GM12878 (cell line): ENCODE data around the gene CYREN. TPM values are rescaled to one million over a fixed set of nuclear protein-coding genes. Genes with fewer than 3 reads are reported as not detected.
A peak's percentile ranks its signal among the peaks of the same experiment; 100 is the strongest.

ENCODE experiments used
- ATAC-seq: fragments of 200-7000 bp; cut with Tn5 transposase; 3 replicates; pipeline ENCODE4 v1.9.1; 2020; ENCODE audit warnings: mild to moderate bottlenecking, moderate library complexity
- BruUV-seq: library from RNA; stranded (reverse); fragments of 400-500 nt; replicated peaks from 2 replicates; lab custom pipeline; 2021; lab: Mats Ljungman, UMichigan
- CTCF ChIA-PET: fragments of 300-600 bp; sonication (Branson Sonifier 250); formaldehyde crosslinking; extraction: SDS; loops from one replicate; lab custom pipeline; 2021; ENCODE audit warnings: inconsistent platforms; lab: Yijun Ruan, JAX
- POLR2A ChIA-PET: fragments of 350-600 bp; formaldehyde crosslinking; extraction: SDS; loops from one replicate; lab custom pipeline; 2021; ENCODE audit warnings: inconsistent platforms; lab: Charles Lee
- RAD21 ChIA-PET: fragments of 300-600 bp; sonication (Branson Sonifier 250); formaldehyde crosslinking; loops from one replicate; lab custom pipeline; 2023; ENCODE audit warnings: antibody characterized with exemption; ENCODE audit not compliant: unreplicated experiment; lab: Charles Lee
- SMC1A ChIA-PET: fragments of 300-600 bp; sonication (Branson Sonifier 250); formaldehyde crosslinking; loops from one replicate; lab custom pipeline; 2023; ENCODE audit not compliant: unreplicated experiment, uncharacterized antibody; lab: Charles Lee
- DNase-seq: peaks from one replicate; pipeline ENCODE4 v3.0.0-alpha.2; 2011; ENCODE audit warnings: low read depth, low spot score
- FAIRE-seq: peaks from 3 replicates; lab custom pipeline; 2011; peaks lifted over from hg19 to GRCh38; lab: Jason Lieb, UNC
- H2AFZ ChIP-seq: 2 replicates; pipeline ENCODE4 v1.6.0; 2011; ENCODE audit warnings: low read depth, low read length, control low read depth; ENCODE audit not compliant: control insufficient read depth
- H3K27ac ChIP-seq: 2 replicates; pipeline ENCODE4 v1.5.1; 2011; ENCODE audit warnings: control low read depth; ENCODE audit not compliant: control insufficient read depth, insufficient read depth
- H3K27me3 ChIP-seq, 2 experiments: replicated peaks in 1 of 2; 2 replicates each; pipeline versions ENCODE4 v1.6.0 to v1.6.1; 2011; ENCODE audit warnings: low read length in 1 of 2; ENCODE audit not compliant: control insufficient read depth in 2 of 2, insufficient read depth in 2 of 2
- H3K36me3 ChIP-seq, 2 experiments: 2 replicates each; pipeline ENCODE4 v1.5.1; 2011; ENCODE audit warnings: low read length in 1 of 2; ENCODE audit not compliant: control insufficient read depth in 2 of 2, insufficient read depth in 2 of 2
- H3K4me1 ChIP-seq: 2 replicates; pipeline ENCODE4 v1.6.1; 2011; ENCODE audit warnings: mild to moderate bottlenecking, low read length, moderate library complexity, mixed read lengths; ENCODE audit not compliant: control insufficient read depth, insufficient read depth
- H3K4me2 ChIP-seq: 2 replicates; pipeline ENCODE4 v1.6.0; 2011; ENCODE audit warnings: control low read depth; ENCODE audit not compliant: control insufficient read depth, insufficient read depth
- H3K4me3 ChIP-seq: fragments of 200-600 bp; sonication (generic); 2 replicates; pipeline ENCODE4 v1.5.1; 2016
- H3K79me2 ChIP-seq: 2 replicates; pipeline ENCODE4 v1.6.0; 2011; ENCODE audit warnings: low read length; ENCODE audit not compliant: control insufficient read depth, insufficient read depth
- H3K9ac ChIP-seq: 2 replicates; pipeline ENCODE4 v1.8.0; 2011; ENCODE audit warnings: low read length, control low read depth, mixed read lengths; ENCODE audit not compliant: control insufficient read depth, insufficient read depth
- H3K9me3 ChIP-seq: replicated peaks from 3 replicates; pipeline ENCODE4 v1.5.1; 2011; ENCODE audit warnings: mild to moderate bottlenecking, low read length; ENCODE audit not compliant: control insufficient read depth, insufficient read depth
- H4K20me1 ChIP-seq: 2 replicates; pipeline ENCODE4 v1.6.0; 2011; ENCODE audit not compliant: control insufficient read depth, insufficient read depth
- CHD2 ChIP-seq: IDR thresholded peaks from 2 replicates; pipeline ENCODE4 v1.6.1; 2011; ENCODE audit warnings: low read depth, low read length, improper control_type of control experiment, borderline replicate concordance
- NRF1 ChIP-seq: conservative IDR thresholded peaks from 2 replicates; pipeline ENCODE4 v1.6.1; 2011; ENCODE audit warnings: mild to moderate bottlenecking, low read depth, low read length, improper control_type of control experiment
- ZBTB33 ChIP-seq: fragments of 450-650 bp; IDR thresholded peaks from 2 replicates; pipeline ENCODE4 v1.6.1; 2017; ENCODE audit warnings: mild to moderate bottlenecking
- ZNF24 ChIP-seq: fragments of 450-650 bp; IDR thresholded peaks from 2 replicates; pipeline ENCODE4 v1.6.1; 2017; ENCODE audit warnings: antibody characterized with exemption, mild to moderate bottlenecking
- WGBS: methylation state at CpG from one replicate; pipeline ENCODE4 v1.1.6; 2016; ENCODE audit warnings: low lambda C conversion rate; ENCODE audit not compliant: insufficient replicate concordance, insufficient coverage; ENCODE audit errors: missing lambda C conversion rate; 5-methylcytosine and 5-hydroxymethylcytosine counted together
- in situ Hi-C: fragments of 300-500 bp; cut with MboI; formaldehyde crosslinking; loops from 9 replicates; pipeline ENCODE4 v1.14.3; 2018; ENCODE audit warnings: mixed read lengths
- intact Hi-C: fragments of 100-400 bp; cut with micrococcal nuclease; formaldehyde crosslinking; loops from one replicate; pipeline ENCODE4 v1.14.2; 2022; ENCODE audit not compliant: unreplicated experiment
- polyA plus RNA-seq, 11 experiments: library from polyadenylated mRNA; depleted of rRNA in 4 of 11; unstranded in 6 of 11; stranded (reverse) in 5 of 11; fragments of >200 nt; fragmentation: Nextera tagmentation in 4 of 11; fragmentation: Illumina TruSeq in 1 of 11; extraction: Ambion mirVana in 4 of 11; extraction: Trizol in 1 of 11; gene quantifications; 1 replicate in 1 of 11; 2 replicates in 10 of 11; pipeline versions ENCODE4 v1.2.1 to v1.2.3, GENCODE V29; 2011 to 2016; ENCODE audit warnings: inconsistent platforms in 2 of 11, missing spikeins in 2 of 11, low read depth in 1 of 11
- total RNA-seq, 4 experiments: library from RNA; depleted of rRNA in 3 of 4; stranded (reverse); fragments of >200 nt in 3 of 4; fragmentation: Illumina TruSeq in 1 of 4; extraction: Trizol in 1 of 4; gene quantifications; 2 replicates each; pipeline versions ENCODE4 v1.2.1 to v1.2.3, GENCODE V29; 2013 to 2021

CYREN gene
- total and polyA plus RNA-seq, 10 of the 15 experiments (the other 5 are each of a cell fraction or from before 2014, with no cell fraction given), result 8.7 to 64.3 (median 55.7) TPM

GRCh38 chr7:135175931-135176330 lies 5.4 kb upstream of the CYREN start:
- in situ Hi-C loops (no loop called here), intact Hi-C loops (no loop called here)
- peaks cover 31% of the 10 kb centered on the region for H3K9me3 ChIP-seq
- ChIA-PET CTCF (interaction anchor here (1.2 to 12.2 kb wide), 6 partner anchors 12 to 104 kb away, joined by 3 to 135 read pairs (median 10); partner anchors contain the start of gene WDR91), POLR2A (interaction anchor here (1.2 to 12.2 kb wide), 4 partner anchors 11 to 60 kb away, joined by 6 to 155 read pairs (median 53); partner anchors contain the start of gene WDR91), SMC1A (interaction anchor here (1.0 to 13.1 kb wide), 12 partner anchors 11 to 188 kb away, joined by 3 to 158 read pairs (median 3); partner anchors contain the start of genes TMEM140 and WDR91), RAD21 (interaction anchor here (0.7 to 11.6 kb wide), 8 partner anchors 10 to 782 kb away, joined by 3 to 151 read pairs (median 3); partner anchors contain the start of genes AGBL3, TMEM140 and WDR91)
- H3K79me2 ChIP-seq, result peaks cover 60% of the 10 kb centered on the region
- H3K27ac ChIP-seq, result no peak overlapping the region
- BruUV-seq, result no TSS peak
- H3K4me3 ChIP-seq, result peak overlapping the region; percentile 51
- H2AFZ ChIP-seq, result no peak overlapping the region
- H3K4me2 ChIP-seq, result 0 out of 2 replicates have a peak overlapping the region, but pooled peaks have one; percentile 36
- 85% methylated on average over 6 of the region's 6 CpGs for WGBS
- DNase-seq (no peak), FAIRE-seq (no peak), ATAC-seq (no peak; the same call in 2 of the 3 replicates)
- H3K9ac ChIP-seq, result no peak overlapping the region
- TF ChIP-seq ZNF24 (0 out of 2 replicates have a peak, but pooled peaks have one; percentile 28), NRF1 (no peak), CHD2 (no peak), ZBTB33 (peak; percentile 80)
- no peaks in the 10 kb centered on the region for H3K27me3 ChIP-seq
- H3K36me3 ChIP-seq, result peaks cover 4 to 33% of the 10 kb centered on the region in 2 experiments
- H4K20me1 ChIP-seq, result no peaks in the 10 kb centered on the region
- H3K4me1 ChIP-seq, result peaks cover 5% of the 10 kb centered on the region
